ENCODE results near the gene TAS1R1.

The TAS1R1 gene

DNA sequence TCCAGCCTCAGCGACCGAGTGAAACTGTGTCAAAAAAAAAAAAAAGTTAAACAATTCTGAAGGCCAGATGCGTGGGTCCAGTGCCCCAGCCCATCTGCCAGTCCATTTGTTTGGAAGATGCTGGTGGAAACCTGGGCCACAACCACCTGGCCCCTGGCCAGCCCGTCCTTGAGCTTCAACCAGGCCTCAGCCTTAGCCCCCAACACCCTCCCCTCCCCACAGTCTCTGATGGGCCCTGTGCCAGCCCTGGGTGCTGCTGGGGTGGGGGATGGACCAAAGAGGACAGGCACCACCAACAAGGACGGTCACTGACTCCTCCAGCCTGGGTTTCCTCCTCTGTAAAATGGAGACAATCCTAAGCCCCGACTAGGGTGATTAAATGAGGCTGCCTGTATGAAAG lies 44.1 kb upstream of the TAS1R1 start:
- TF ChIP-seq, protein P1, sequence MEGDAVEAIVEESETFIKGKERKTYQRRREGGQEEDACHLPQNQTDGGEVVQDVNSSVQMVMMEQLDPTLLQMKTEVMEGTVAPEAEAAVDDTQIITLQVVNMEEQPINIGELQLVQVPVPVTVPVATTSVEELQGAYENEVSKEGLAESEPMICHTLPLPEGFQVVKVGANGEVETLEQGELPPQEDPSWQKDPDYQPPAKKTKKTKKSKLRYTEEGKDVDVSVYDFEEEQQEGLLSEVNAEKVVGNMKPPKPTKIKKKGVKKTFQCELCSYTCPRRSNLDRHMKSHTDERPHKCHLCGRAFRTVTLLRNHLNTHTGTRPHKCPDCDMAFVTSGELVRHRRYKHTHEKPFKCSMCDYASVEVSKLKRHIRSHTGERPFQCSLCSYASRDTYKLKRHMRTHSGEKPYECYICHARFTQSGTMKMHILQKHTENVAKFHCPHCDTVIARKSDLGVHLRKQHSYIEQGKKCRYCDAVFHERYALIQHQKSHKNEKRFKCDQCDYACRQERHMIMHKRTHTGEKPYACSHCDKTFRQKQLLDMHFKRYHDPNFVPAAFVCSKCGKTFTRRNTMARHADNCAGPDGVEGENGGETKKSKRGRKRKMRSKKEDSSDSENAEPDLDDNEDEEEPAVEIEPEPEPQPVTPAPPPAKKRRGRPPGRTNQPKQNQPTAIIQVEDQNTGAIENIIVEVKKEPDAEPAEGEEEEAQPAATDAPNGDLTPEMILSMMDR (IDR thresholded peaks at IDR 0.05; ENCODE audit: insufficient read depth, low read length, poor library complexity, severe bottlenecking), result no peak
- H3K4me3 ChIP-seq (replicated peaks; ENCODE audit: low read depth, low read length), result no peak overlapping the region
- no peaks in the 10 kb centered on the region; the same call in 1 of the 2 replicates for H3K27me3 ChIP-seq (replicated peaks; ENCODE audit: control insufficient read depth, insufficient read depth, low read length)
- H3K36me3 ChIP-seq (ENCODE audit: control insufficient read depth, insufficient read depth, low read length), result no peaks in the 10 kb centered on the region
- no peak for DNase-seq (ENCODE audit: extremely low read depth, insufficient read length)

DNA sequence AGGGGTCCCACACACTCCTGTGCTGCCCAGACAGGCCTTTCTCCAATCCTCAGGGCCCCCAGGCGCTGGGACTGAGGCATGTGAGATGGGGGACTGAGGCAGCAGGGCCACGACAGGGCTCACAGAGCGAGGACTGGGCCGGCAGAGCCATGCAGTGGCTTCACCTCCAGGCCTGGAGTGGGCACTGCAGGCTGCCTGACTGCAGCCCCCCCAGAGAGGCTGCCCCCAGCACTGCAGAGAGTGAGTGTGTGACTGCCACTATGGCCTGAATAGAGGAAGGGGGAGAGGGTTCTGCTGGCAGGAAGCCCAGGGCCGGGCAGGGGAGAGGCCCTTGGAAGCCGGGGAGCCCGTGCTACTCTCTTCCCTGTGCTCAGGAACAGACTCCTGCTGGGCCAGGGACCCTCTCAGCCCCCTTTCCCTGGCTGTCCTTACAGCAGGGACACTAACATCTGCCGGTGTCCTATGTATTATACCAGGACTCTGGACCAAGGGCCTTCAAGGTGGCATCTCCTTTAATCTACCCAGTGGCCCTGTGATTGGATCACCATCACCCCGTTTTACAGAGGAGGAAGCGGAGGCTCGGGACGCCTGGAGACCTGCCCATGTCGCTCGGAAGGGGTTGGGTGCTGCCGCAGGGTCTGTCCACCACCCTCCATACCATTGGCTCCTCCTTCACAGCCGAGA lies 43.4 kb upstream of the TAS1R1 start:
- Histone ChIP-seq H3K27me3 (replicated peaks; ENCODE audit: control insufficient read depth, insufficient read depth, low read length) (no peaks in the 10 kb centered on the region; the same call in 1 of the 2 replicates), H3K4me3 (replicated peaks; ENCODE audit: low read depth, low read length) (no peak overlapping the region), H3K36me3 (ENCODE audit: control insufficient read depth, insufficient read depth, low read length) (no peaks in the 10 kb centered on the region)
- TF ChIP-seq, protein P1 (IDR thresholded peaks at IDR 0.05; ENCODE audit: insufficient read depth, low read length, poor library complexity, severe bottlenecking), result no peak
- no peak for DNase-seq (ENCODE audit: extremely low read depth, insufficient read length)

DNA sequence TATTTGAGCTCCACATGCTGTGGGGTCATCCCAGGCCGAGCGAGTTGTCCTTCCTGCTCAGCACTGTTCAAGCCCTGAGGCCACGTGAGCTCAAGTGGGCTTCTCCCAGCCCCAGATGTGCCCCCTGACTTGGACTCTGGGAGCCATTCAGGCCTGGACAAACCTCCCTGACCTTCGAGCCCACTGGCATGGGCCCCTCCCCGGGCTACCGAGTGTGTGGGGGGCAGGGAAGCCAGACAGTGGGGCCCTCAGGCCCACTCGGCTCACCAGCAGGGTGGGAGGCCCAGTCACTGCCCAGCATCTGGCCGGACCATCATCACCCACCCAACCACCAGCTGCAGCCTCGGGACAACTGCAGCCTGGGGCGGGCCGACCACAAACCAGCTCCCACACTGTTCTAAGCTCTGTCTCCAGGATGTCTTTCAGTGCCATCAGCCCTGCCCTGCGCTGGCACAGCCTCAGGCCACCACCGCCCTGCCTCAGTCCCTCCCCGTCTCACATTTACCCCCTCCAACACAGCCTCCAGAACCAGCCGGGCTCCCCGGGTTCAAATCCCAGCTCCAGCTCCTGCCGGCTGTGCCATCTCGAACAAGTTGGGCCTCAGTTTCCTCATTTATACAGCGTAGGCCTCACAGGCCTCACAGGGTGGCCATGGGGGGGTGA lies 42.7 kb upstream of the TAS1R1 start:
- Histone ChIP-seq H3K27me3 (replicated peaks; ENCODE audit: control insufficient read depth, insufficient read depth, low read length) (no peaks in the 10 kb centered on the region; the same call in 1 of the 2 replicates), H3K4me3 (replicated peaks; ENCODE audit: low read depth, low read length) (no peak overlapping the region), H3K36me3 (ENCODE audit: control insufficient read depth, insufficient read depth, low read length) (no peaks in the 10 kb centered on the region)
- no peak for DNase-seq (ENCODE audit: extremely low read depth, insufficient read length)
- TF ChIP-seq, protein P1 (IDR thresholded peaks at IDR 0.05; ENCODE audit: insufficient read depth, low read length, poor library complexity, severe bottlenecking), result no peak

DNA sequence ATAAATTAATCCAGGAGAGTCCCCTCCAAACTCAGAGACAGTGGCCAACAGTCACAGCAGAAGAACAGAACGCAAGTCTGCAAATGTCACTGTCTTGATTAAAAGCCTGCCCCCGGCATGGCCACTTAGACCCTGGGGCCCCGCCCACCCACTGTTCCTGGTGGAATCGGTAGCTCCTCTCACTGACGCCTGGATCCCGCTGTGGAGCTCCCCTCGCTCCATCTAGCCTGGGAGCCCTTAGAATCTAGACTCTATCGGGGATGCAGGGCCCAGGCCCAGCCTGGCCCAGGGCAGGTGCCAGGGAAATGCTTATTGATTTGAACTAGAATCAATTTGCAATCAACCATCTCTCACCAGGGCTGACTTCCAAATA lies 42.2 kb upstream of the TAS1R1 start:
- Histone ChIP-seq H3K27me3 (replicated peaks; ENCODE audit: control insufficient read depth, insufficient read depth, low read length) (no peaks in the 10 kb centered on the region; the same call in 1 of the 2 replicates), H3K4me3 (replicated peaks; ENCODE audit: low read depth, low read length) (no peak overlapping the region), H3K36me3 (ENCODE audit: control insufficient read depth, insufficient read depth, low read length) (no peaks in the 10 kb centered on the region)
- DNase-seq (ENCODE audit: extremely low read depth, insufficient read length), result no peak
- TF ChIP-seq, protein P1 (IDR thresholded peaks at IDR 0.05; ENCODE audit: insufficient read depth, low read length, poor library complexity, severe bottlenecking), result no peak

DNA sequence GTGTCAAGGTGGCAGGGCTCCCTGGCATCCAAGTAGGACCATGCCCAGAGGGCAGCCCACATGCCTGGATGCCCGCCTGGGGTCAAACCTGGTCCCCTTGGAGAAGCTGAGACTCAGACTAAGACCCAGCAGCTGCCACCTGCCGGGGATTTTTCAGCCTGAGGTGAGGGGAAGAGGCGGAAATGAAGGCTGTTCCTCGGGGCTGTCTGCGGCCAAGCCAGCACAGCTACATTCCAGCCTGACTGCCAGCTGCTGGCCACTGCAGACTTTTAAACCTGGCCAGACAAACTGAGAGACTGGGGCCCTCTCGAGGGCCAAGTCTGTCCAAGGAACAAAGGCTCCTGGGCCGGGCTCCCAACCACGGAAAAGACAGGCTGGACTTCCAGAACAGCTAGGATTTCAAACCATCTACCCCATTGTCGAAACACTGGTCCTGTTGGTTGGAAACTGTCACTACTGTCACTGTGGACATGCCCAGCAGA lies 41.7 kb upstream of the TAS1R1 start:
- Histone ChIP-seq H3K27me3 (replicated peaks; ENCODE audit: control insufficient read depth, insufficient read depth, low read length) (no peaks in the 10 kb centered on the region; the same call in 1 of the 2 replicates), H3K4me3 (replicated peaks; ENCODE audit: low read depth, low read length) (no peak overlapping the region), H3K36me3 (ENCODE audit: control insufficient read depth, insufficient read depth, low read length) (no peaks in the 10 kb centered on the region)
- DNase-seq (ENCODE audit: extremely low read depth, insufficient read length), result no peak
- TF ChIP-seq, protein P1 (IDR thresholded peaks at IDR 0.05; ENCODE audit: insufficient read depth, low read length, poor library complexity, severe bottlenecking), result no peak
